HUDEP-2 (cell line): ENCODE measurements around the gene SDHAF2.
"Not testable (repeated sequence)": the region's sequence is repeated elsewhere in the genome, so short reads cannot be mapped to it uniquely, and the experiment has no call there.

Source experiments
- DNase-seq, 76 experiments: peaks; one replicate each; lab custom pipeline; 2025; ENCODE audit not compliant: unreplicated experiment in 76 of 76; lab: John Stamatoyannopoulos, UW

Gene SDHAF2

DNA sequence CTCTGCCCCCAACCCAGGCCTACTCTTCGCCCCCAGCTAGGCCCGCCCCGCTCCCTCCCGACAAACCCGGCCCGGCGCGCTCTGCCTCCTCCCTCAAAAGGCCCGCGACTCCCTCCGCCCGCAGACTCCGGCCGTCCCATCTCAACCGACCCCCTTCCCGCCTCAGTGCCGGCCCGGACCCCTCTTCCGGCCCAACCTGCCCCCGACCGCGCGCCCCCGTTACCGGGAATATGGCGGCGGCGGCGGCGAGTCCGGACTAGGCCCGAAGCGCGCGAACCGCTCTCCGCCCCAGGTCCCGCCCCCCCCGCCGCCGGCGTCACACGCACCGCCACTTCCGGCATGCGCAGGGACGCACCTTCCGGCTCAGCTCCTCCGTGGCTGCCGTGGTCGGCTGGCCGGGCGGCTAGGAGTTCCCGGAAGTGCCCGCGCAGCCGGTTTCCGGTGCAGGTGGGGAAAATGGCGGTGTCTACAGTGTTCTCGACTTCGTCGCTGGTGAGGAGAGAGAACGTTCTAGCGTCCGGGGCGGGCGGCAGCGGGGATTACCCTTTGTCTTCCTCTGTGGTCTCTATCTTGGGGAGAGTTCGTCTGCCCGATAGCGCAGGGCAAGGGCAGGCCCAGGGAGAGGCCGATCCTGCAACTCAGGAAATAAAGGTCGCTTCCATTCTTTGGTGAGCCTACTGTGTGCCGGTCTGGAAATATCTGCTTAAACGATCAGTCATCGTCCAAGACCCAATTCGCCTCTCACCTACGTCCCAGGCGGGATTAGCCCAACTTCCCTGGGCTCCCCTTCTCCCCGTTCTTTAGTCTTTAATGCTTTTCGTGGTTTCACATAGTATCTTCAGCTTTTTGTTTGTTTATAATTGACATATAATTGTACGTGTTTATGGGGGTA, at the start of gene SDHAF2, which contains the start of gene CPSF7:
Gene SDHAF2, plus strand, starts transcription at position 434 of the 892 bp plus-strand sequence. Its CDS starts 23 bp downstream, at position 457.
Gene CPSF7, minus strand, starts transcription at position 285 of the 892 bp plus-strand sequence. CDS start 740 bp downstream, outside the sequence.
- DNase-seq = peak in 75 of 76 experiments; percentile 70 to 98 (median 91)

DNA sequence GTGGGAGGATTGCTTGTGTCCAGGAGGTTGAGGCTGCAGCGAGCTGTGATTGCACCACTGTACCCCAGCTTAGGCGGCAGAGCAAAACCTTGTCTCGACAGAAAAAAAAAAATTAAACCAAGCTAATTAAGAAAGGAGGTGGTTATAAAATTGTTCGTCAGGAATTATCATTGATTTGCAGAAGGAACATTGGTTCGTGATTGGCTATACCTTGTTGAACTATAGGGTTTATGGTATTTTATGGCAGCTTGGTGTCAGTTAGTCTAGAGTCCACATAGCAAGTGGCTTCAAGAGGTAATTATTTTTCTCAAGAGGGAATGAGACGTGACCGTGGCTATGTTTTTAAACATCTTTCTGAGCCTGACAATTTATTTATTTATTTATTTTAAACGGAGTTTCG, 49.0 kb upstream of the SDHAF2 start:
- no peak for DNase-seq

GRCh38 chr11:61383859-61384258, 46.1 kb upstream of the SDHAF2 start:
- not testable (repeated sequence) for DNase-seq

- peak in 32 of 76 experiments; percentile 3 to 60 (median 24) for DNase-seq
Measured at GRCh38 chr11:61384271-61385242, 45.4 kb upstream of the SDHAF2 start.

DNA sequence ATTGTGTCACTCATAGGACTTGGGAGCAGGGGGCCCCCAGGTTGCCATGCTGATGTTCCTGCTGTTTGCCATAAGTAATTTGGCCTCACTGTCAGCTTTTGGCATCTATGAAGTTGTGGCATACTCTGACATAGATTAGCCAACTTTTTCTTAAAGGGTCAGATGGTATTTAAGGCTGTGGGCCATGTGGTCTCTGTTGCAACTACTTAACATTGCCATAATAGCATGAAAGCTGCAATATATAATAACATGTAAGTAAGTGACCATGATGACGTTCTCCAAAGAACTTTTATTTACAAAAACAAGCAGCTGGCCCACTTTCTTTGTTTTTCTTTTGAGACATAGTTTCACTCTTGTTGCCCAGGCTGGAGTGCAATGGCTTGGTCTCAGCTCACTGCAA, 39.8 kb upstream of the SDHAF2 start:
- DNase-seq = no peak

- peak in 18 of 76 experiments; percentile 3 to 51 (median 12) for DNase-seq
Measured at GRCh38 chr11:61392981-61393595, 36.8 kb upstream of the SDHAF2 start.

DNA sequence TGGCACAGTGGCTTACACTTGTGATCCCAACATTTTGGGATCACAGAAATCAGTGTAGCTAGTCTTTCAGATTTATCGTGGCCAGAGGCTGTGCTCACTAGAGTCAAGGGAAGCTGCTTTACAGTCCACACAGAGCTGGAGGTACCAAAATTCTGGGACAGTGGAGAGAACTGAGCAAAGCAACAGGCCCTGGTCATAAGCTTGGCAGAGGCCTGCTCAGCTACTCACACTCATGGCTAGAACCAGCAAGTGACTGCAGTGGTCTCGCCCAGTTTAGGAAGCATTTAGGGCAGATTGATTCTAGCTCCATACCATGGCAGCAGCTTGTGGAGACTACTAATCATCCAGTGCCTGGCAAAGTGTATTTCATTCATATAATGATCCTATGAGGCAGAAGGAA, 28.8 kb upstream of the SDHAF2 start:
- DNase-seq = no peak

- no peak for DNase-seq
Measured at GRCh38 chr11:61401573-61401972, 28.4 kb upstream of the SDHAF2 start.

GRCh38 chr11:61403658-61404057, 26.3 kb upstream of the SDHAF2 start:
- no peak for DNase-seq

DNA sequence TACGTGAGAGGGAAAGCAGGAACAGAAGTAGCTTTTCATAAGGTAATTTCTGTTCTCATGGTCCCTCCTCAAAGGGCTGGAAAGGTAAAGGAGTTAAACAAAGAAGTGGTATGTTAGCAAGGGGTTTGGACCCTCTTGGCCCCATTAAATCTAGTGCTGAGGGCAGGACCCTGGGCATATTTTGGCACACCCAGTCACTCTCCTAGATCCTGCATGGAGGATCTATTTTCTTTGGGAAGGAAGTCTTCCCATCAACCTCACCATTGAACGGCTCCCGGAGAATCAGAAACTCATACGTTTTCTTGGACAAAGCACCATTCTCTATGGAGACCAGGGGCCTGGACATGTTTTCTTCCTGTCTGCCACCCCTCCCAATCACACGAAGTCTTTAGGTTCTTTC, 25.8 kb upstream of the SDHAF2 start:
- no peak for DNase-seq

DNA sequence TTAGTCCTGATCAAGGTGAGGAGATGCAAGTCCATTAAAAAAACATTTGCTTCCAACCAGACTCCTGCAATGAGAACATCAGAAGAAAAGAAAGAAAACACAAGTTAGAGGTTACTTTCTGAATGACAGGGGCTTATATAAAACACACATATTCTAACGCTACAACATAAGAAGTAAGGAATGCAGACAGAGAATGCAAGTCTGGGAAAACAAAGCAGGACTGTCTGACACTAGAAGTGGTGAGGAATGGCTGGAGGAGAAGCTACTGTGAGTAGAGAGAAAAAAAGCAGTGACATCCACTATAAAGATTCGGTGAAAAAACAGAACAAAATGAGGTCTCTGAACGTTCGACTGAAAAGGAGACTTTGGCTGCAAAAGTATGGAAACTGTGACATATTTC, 25.3 kb upstream of the SDHAF2 start:
- DNase-seq = no peak

- DNase-seq = no peak
Measured at GRCh38 chr11:61406067-61406466, 23.9 kb upstream of the SDHAF2 start.

DNA sequence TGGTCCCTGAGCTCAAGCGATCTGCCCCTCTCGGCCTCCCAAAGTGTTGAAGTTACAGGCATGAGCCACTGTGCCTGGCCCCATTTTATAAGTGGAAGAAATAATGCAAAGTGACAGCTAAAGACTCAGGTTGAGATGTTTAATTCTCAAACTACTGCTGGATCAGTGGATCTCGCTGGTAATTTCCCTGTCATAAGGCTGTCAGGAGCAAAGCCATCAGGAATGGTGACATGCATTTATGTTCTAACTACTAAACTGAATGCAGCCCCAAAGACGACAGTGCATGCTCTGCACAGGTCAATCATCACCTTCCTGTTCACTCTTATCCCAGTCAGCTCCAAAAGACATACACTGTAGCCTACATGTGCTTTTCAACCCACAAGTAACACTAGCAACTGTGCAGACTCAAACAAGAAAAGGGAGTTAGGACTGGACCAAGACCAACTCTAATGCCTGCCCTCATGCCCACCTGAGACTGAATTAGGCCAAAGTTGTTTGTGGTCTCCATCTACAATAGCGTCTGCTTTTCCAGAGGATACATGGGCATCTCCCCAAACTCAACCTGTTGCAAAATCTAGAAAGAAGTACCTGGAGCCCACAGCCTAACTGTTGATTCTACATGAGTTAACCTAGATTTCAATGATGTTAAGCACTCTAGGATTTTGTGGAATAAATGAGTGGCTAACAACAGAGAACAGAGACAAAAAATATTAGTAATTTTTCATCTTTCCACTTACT, 22.8 kb upstream of the SDHAF2 start:
- DNase-seq = no peak

DNA sequence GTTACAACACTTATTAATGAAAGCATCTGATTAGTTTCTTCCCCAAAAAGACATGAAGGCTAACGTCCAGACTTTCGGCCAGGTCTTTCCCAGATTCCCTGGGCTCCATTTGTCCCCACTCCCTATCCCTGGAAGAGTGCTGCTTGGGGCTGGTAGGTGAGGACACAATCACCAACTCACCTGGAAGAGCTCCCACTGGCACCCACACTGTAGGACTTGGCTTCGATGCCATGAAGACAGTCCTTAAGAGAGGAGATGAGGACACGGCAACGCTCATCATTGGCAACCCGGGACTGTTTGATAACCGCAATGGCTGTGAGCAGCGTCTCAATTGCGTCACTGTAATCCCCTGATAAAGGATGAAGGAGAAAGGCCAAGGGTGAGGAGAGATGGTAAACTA, 18.3 kb upstream of the SDHAF2 start:
- DNase-seq = no peak

GRCh38 chr11:61413496-61413895, 16.4 kb upstream of the SDHAF2 start:
- no peak for DNase-seq

GRCh38 chr11:61414547-61414946, 15.4 kb upstream of the SDHAF2 start:
- DNase-seq = no peak

DNA sequence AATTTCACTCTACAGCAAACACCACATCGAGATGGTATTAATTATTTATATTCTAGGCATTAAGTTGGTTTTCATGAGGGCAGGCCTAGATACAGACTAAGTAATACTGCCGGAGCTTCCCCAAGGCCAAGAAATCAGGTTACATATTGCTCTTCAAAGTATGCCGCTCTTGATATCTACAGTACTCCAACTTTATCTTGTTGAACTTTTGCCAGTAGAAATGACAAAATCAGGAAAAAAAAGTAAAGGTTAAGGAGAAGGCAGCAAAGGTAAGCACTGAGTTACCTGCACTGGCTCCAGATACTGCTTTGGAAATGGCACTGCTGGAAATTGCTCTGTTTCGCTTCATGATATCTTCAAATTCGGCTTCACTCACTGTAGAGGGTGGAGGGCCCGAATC, 14.5 kb upstream of the SDHAF2 start:
- DNase-seq = no peak

DNA sequence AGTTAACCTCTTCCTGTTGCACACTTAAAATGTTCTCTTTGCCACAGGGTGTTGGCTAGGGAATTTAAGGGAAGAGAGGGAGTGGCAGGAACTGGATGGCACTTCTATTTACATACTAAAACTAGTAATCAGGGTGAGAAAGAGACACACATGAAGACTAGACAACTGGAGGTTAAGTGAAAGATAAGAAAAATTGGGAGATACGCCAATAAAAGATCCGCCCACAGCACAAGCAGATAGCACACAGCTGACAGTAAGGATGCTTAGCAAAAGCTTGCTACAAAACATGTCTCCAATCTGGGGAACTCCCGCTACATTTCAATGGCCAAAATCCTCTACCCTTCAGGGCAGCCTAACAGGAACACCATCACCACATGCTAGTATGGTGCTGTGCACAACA, 13.0 kb upstream of the SDHAF2 start:
- DNase-seq = peak in 47 of 76 experiments; percentile 1 to 84 (median 53)

- no peak for DNase-seq
Measured at GRCh38 chr11:61417670-61418069, 12.3 kb upstream of the SDHAF2 start.

DNA sequence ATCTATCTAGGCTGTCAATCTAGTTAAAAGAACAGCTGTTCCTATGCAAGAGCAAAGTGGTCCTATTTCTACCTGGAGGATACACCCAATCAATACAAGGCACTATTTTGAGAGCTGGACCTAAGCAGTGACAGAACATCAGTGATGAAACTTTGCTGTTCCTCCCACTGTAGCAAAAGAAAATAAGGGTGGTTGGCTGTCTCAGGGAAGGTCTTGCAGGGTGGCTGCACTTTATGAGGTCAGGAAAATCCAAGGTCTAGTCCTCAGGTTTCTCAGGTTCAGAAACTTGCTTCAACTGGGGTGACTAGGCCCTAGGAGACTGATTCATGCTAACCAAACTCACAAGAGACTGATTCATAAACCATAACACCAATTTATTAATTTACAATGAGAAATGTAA, 11.8 kb upstream of the SDHAF2 start:
- no peak for DNase-seq
